Muscle layer of duodenum (tissue), 2 donors: ENCODE measurements around the gene MRPS6.

Experiments used
- H3K27ac ChIP-seq: one replicate; pipeline ENCODE4 v1.7.0; 2013; ENCODE audit warnings: mild to moderate bottlenecking, low read length
- H3K27me3 ChIP-seq: one replicate; pipeline ENCODE4 v1.7.0; 2013; ENCODE audit warnings: low read depth, mild to moderate bottlenecking, control low read depth, low read length
- H3K36me3 ChIP-seq, 2 donors: one replicate each; pipeline ENCODE4 v1.7.0; 2013; ENCODE audit warnings: low read length in 2 of 2, control low read depth in 1 of 2, mild to moderate bottlenecking in 1 of 2; ENCODE audit not compliant: insufficient read depth in 2 of 2, control insufficient read depth in 1 of 2
- H3K4me1 ChIP-seq, 2 donors: one replicate each; pipeline ENCODE4 v1.7.0; 2013; ENCODE audit warnings: low read length in 2 of 2, mild to moderate bottlenecking in 2 of 2, control low read depth in 1 of 2, moderate library complexity in 1 of 2; ENCODE audit not compliant: insufficient read depth in 2 of 2, control insufficient read depth in 1 of 2
- H3K4me3 ChIP-seq, 2 donors: one replicate each; pipeline ENCODE4 v1.7.0; 2013; ENCODE audit warnings: low read length in 2 of 2, low read depth in 1 of 2, mild to moderate bottlenecking in 1 of 2
- H3K9me3 ChIP-seq, 2 donors: one replicate each; pipeline ENCODE4 v1.7.0; 2013; ENCODE audit warnings: low read length in 2 of 2, control low read depth in 1 of 2, mild to moderate bottlenecking in 1 of 2; ENCODE audit not compliant: control insufficient read depth in 1 of 2
- donor health status: healthy.

MRPS6 gene

DNA sequence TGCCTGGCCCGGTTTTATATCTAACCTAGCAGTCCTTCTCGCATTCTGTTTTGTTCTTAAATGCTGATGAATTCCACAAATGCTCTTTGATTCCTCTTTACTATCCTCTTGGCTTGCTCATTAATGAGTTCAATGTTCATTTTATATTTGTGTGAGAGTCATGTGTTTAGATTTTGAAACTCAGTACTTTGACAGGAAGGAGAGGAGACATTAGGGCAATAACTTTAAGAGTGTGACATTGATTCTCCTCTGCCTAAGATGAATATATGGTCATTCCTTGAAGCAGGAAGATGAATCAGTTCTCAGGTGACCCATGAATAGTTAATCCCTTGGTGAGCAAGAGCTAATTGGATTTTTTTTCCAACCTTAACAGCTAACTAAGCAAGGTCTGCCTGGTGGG, 84.1 kb downstream of the MRPS6 start:
- Histone ChIP-seq H3K9me3 (peaks cover 0 to 7% of the 10 kb centered on the region in 2 donors), H3K4me3 (no peak overlapping the region), H3K27me3 (no peaks in the 10 kb centered on the region), H3K36me3 (peaks cover 0 to 11% of the 10 kb centered on the region in 2 donors), H3K4me1 (no peaks in the 10 kb centered on the region), H3K27ac (no peak overlapping the region)

- H3K27me3 ChIP-seq = no peaks in the 10 kb centered on the region
- no peak overlapping the region for H3K27ac ChIP-seq
- peaks cover 0 to 11% of the 10 kb centered on the region in 2 donors for H3K9me3 ChIP-seq
- no peaks in the 10 kb centered on the region for H3K4me1 ChIP-seq
- H3K4me3 ChIP-seq = no peak overlapping the region
- H3K36me3 ChIP-seq = peaks cover 0 to 11% of the 10 kb centered on the region in 2 donors
These were observed 85.8 kb downstream of the MRPS6 start for GRCh38 chr21:34158866-34159835.

GRCh38 chr21:34166468-34166867, 93.1 kb downstream of the MRPS6 start:
- Histone ChIP-seq H3K36me3 (peaks cover 0 to 34% of the 10 kb centered on the region in 2 donors), H3K4me1 (no peaks in the 10 kb centered on the region), H3K27me3 (no peaks in the 10 kb centered on the region), H3K9me3 (peaks cover 23 to 57% of the 10 kb centered on the region in 2 donors), H3K27ac (no peak overlapping the region), H3K4me3 (peak overlapping the region in 1 of 2 donors; percentile 47)

- Histone ChIP-seq H3K36me3 (peaks cover 0 to 23% of the 10 kb centered on the region in 2 donors), H3K27ac (no peak overlapping the region), H3K4me3 (no peak overlapping the region), H3K27me3 (no peaks in the 10 kb centered on the region), H3K9me3 (peaks cover 23 to 38% of the 10 kb centered on the region in 2 donors), H3K4me1 (no peaks in the 10 kb centered on the region)
These were observed 97.5 kb downstream of the MRPS6 start for GRCh38 chr21:34170886-34171285.

- H3K9me3 ChIP-seq = peaks cover 0 to 9% of the 10 kb centered on the region in 2 donors
- H3K36me3 ChIP-seq = no peaks in the 10 kb centered on the region
- H3K27me3 ChIP-seq = no peaks in the 10 kb centered on the region
- peaks cover 0 to 1% of the 10 kb centered on the region in 2 donors for H3K4me1 ChIP-seq
- H3K27ac ChIP-seq = no peak overlapping the region
- no peak overlapping the region for H3K4me3 ChIP-seq
These were observed 101.1 kb downstream of the MRPS6 start for GRCh38 chr21:34174470-34174869.

GRCh38 chr21:34176448-34176847, 103.1 kb downstream of the MRPS6 start:
- H3K4me1 ChIP-seq = peaks cover 0 to 12% of the 10 kb centered on the region in 2 donors
- no peaks in the 10 kb centered on the region for H3K27me3 ChIP-seq
- peaks cover 0 to 9% of the 10 kb centered on the region in 2 donors for H3K9me3 ChIP-seq
- H3K4me3 ChIP-seq = no peak overlapping the region
- H3K36me3 ChIP-seq = no peaks in the 10 kb centered on the region
- H3K27ac ChIP-seq = no peak overlapping the region

DNA sequence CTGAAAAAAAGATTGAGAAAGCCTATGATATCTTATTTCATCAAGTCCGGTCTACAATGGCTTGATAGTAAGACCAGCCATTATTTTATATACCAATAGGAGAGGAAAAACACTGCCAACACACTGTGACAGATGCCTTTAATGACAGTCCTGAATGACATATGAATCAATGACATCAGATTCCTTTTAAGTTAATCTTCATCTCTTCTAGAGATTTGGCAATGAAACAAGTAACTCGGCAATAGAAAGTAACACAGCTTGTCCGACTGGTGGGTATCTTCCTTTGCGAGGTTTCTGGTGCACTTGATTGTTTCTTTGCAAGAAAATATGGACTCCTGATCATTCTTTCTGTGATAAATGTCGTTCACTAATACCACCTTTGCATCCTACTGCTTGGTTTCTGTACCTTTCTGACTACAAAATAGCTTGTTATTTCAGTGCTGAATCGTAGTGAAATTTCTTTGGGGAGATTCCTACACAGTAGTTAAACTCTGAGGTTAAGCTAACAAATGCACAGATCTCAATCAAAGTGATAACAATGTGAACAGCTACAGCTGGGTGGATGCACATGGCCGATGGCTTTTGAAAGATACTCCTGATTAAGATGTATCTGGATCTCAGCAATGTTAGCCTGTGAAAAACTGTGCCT, 104.7 kb downstream of the MRPS6 start:
- peaks cover 0 to 12% of the 10 kb centered on the region in 2 donors for H3K4me1 ChIP-seq
- H3K4me3 ChIP-seq = no peak overlapping the region
- no peaks in the 10 kb centered on the region for H3K27me3 ChIP-seq
- H3K27ac ChIP-seq = no peak overlapping the region
- H3K9me3 ChIP-seq = peaks cover 0 to 3% of the 10 kb centered on the region in 2 donors
- no peaks in the 10 kb centered on the region for H3K36me3 ChIP-seq

DNA sequence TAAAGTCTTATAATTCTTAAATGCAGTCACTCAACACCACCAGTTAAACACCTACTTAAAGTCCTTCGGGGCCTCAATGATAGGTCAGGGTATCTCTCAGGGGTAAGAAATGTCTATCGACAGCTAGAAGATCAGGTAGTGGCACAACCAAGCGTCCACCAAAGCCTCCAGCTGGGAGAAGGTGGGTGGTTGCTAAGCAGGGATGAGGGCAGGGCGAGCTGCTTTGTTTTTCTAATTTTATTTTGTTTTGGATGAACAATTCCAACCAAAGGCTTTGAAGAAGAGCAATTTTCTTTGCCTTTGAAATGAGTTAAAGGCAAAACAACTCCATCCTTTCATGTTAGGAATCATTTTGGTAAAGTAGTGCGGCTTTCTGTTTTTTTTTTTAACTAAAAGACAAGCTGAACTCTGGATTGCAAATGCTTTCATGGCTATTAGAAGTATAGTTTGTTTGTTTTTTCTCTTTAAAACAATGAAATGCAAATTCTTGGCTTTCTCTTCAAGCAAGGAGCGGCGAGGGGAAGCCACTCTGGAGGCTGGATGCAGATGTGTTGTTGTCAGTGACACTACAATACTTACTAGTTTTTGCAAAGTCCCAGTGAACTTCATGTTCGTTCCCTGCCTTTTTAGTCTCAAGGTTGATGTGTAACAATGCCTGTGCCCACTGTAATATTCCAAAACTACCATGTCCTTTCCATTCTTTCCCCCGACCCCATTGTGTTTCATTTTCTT, 106.0 kb downstream of the MRPS6 start:
- Histone ChIP-seq H3K4me3 (no peak overlapping the region), H3K4me1 (peaks cover 0 to 12% of the 10 kb centered on the region in 2 donors), H3K27ac (no peak overlapping the region)

GRCh38 chr21:34180407-34180806, 107.0 kb downstream of the MRPS6 start:
- H3K4me3 ChIP-seq = no peak overlapping the region
- H3K27me3 ChIP-seq = no peaks in the 10 kb centered on the region
- H3K27ac ChIP-seq = no peak overlapping the region
- H3K4me1 ChIP-seq = peaks cover 0 to 12% of the 10 kb centered on the region in 2 donors
- no peaks in the 10 kb centered on the region for H3K9me3 ChIP-seq
- H3K36me3 ChIP-seq = no peaks in the 10 kb centered on the region

More for the DNA sequence above, 106.0 kb downstream of the MRPS6 start:
- H3K36me3 ChIP-seq = no peaks in the 10 kb centered on the region
- no peaks in the 10 kb centered on the region for H3K27me3 ChIP-seq
- H3K9me3 ChIP-seq = no peaks in the 10 kb centered on the region

- Histone ChIP-seq H3K4me3 (no peak overlapping the region), H3K36me3 (no peaks in the 10 kb centered on the region), H3K9me3 (no peaks in the 10 kb centered on the region), H3K27me3 (no peaks in the 10 kb centered on the region), H3K4me1 (peaks cover 0 to 12% of the 10 kb centered on the region in 2 donors), H3K27ac (no peak overlapping the region)
These were observed 107.5 kb downstream of the MRPS6 start for GRCh38 chr21:34180826-34181359.
